Stimulated activated CD4-positive, alpha-beta T cell treated with anti-CD3 and anti-CD28 coated beads, Interleukin-1b, Interleukin-23, amount 100 ng/mL, for 48 hours (primary cell): ENCODE results near the gene PRR22.
"Not testable (repeated sequence)": the region's sequence is repeated elsewhere in the genome, so short reads cannot be mapped to it uniquely, and the experiment has no call there.

ENCODE experiments used
- DNase-seq: peaks from one replicate; pipeline ENCODE4 v3.0.0-alpha.2; 2020

The PRR22 gene

GRCh38 chr19:5789886-5790558 is 5.5 kb upstream of the PRR22 start:
- DNase-seq: no peak

- no peak for DNase-seq
Measured at GRCh38 chr19:5789351-5789761, 4.8 kb upstream of the PRR22 start.

- DNase-seq: no peak
Measured at GRCh38 chr19:5788422-5788821, 3.9 kb upstream of the PRR22 start.

- no peak for DNase-seq
Measured at GRCh38 chr19:5787409-5788182, 3.0 kb upstream of the PRR22 start.

- no peak for DNase-seq
Measured at GRCh38 chr19:5786593-5787408, 2.3 kb upstream of the PRR22 start.

- DNase-seq: no peak
Measured at GRCh38 chr19:5785423-5785822, 877 bp upstream of the PRR22 start.

GRCh38 chr19:5782945-5783919 is 1.3 kb downstream of the PRR22 start:
- no peak for DNase-seq

- no peak for DNase-seq
Measured at GRCh38 chr19:5782322-5782721, 2.2 kb downstream of the PRR22 start.

- DNase-seq: not testable (repeated sequence)
Measured at GRCh38 chr19:5780916-5781315, 3.6 kb downstream of the PRR22 start.

- DNase-seq: no peak
Measured at GRCh38 chr19:5778402-5778801, 6.1 kb downstream of the PRR22 start.

GRCh38 chr19:5775668-5776309 is 8.8 kb downstream of the PRR22 start:
- no peak for DNase-seq

- no peak for DNase-seq
Measured at GRCh38 chr19:5774921-5775320, 9.6 kb downstream of the PRR22 start.

GRCh38 chr19:5773276-5773675 is 11.3 kb downstream of the PRR22 start:
- DNase-seq: no peak

GRCh38 chr19:5772416-5772815 is 12.1 kb downstream of the PRR22 start:
- no peak for DNase-seq

- no peak for DNase-seq
Measured at GRCh38 chr19:5767949-5768348, 16.6 kb downstream of the PRR22 start.

GRCh38 chr19:5765220-5765619 is 19.3 kb downstream of the PRR22 start:
- no peak for DNase-seq

GRCh38 chr19:5762608-5763217 is 21.8 kb downstream of the PRR22 start:
- no peak for DNase-seq

GRCh38 chr19:5753743-5754142 is 30.8 kb downstream of the PRR22 start:
- no peak for DNase-seq

- no peak for DNase-seq
Measured at GRCh38 chr19:5751709-5752108, 32.8 kb downstream of the PRR22 start.

- DNase-seq: no peak
Measured at GRCh38 chr19:5749505-5749904, 35.0 kb downstream of the PRR22 start.

- DNase-seq: not testable (repeated sequence)
Measured at GRCh38 chr19:5748920-5749319, 35.6 kb downstream of the PRR22 start.
